ENCODE measurements around the gene FCN2. TPM values are rescaled to one million over a fixed set of nuclear protein-coding genes. Genes with fewer than 3 reads are reported as not detected.
A peak's percentile ranks its signal among the peaks of the same experiment; 100 is the strongest.
"Not testable (repeated sequence)": the region's sequence is repeated elsewhere in the genome, so short reads cannot be mapped to it uniquely, and the experiment has no call there.

The FCN2 gene
- total RNA-seq, 4 donors from 2014 or later: not detected

DNA sequence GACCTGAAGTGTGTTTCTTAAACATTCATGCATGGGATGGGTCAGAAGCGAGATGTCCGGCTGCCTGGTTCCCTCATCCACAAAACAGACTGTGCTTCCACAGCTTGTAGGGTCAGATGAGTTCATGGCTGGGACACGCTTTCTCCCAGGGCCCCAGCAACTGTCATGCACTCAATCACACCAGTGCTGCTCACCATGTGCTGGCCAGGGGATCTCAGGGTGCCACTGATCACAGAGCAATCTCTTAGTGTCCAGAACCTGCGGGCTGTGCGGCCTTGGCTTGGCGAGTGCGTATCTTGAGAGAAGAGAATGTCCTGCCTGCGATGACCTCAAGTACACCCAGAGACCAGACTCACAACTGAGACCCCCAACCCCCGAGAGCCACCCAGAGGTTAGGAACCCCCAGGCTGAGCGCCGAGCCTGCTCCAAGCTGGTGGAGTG, 26.0 kb upstream of the FCN2 start:
- H3K36me3 ChIP-seq: no peaks in the 10 kb centered on the region
- peak in 1 of 3 donors; percentile 23 for DNase-seq
- H3K4me3 ChIP-seq: no peak overlapping the region
- no peaks in the 10 kb centered on the region for H3K9me3 ChIP-seq
- TF ChIP-seq CTCF (IDR thresholded peaks at IDR 0.05) (no peak), POLR2A (IDR thresholded peaks at IDR 0.05) (no peak)
- no peaks in the 10 kb centered on the region for H3K27me3 ChIP-seq
- H3K27ac ChIP-seq: no peak overlapping the region
- H3K4me1 ChIP-seq: no peaks in the 10 kb centered on the region

DNA sequence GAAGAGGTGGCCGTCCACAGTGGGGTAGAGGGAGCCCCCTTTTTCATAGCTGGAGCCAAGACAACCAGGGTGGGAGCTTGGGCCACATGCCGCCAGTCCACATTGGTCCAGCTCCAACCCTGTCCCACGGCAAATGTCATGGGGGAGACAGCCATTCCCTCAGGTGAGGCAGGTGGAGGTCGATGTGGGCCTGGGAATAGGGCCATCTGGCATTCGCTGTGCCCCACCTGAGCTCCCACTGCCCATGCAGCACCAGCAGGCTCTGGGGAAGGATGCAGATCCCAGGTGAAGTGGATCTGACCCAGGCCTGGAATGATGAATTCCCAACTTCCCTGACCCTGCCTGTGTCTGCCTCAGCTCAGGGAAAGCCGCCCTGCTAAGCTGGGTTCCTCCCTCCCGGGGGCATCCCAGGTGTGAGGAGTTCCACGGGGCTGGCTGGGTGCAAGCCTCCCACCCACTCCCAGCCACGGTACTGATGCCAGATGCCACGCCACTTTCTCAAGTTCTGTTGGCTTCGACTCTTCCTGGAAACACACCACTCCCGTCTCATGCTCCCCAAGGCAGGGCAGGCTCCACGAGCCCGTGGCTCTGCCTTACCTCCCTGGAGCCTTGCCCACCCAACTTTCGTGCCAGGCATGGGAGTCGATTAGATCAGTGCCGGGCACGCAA, 25.2 kb upstream of the FCN2 start:
- peak in 1 of 3 donors; percentile 28 for DNase-seq

GRCh38 chr9:134855900-134856377, 24.7 kb upstream of the FCN2 start:
- Histone ChIP-seq H3K27me3 (no peaks in the 10 kb centered on the region), H3K36me3 (no peaks in the 10 kb centered on the region), H3K27ac (no peak overlapping the region), H3K4me3 (no peak overlapping the region), H3K4me1 (no peaks in the 10 kb centered on the region), H3K9me3 (no peaks in the 10 kb centered on the region)
- DNase-seq: peak in 1 of 3 donors; percentile 25
- TF ChIP-seq CTCF (IDR thresholded peaks at IDR 0.05): no peak
- TF ChIP-seq POLR2A (IDR thresholded peaks at IDR 0.05): no peak

More for the DNA sequence above, 25.2 kb upstream of the FCN2 start:
- H3K36me3 ChIP-seq: no peaks in the 10 kb centered on the region
- no peaks in the 10 kb centered on the region for H3K27me3 ChIP-seq
- no peaks in the 10 kb centered on the region for H3K4me1 ChIP-seq
- no peak overlapping the region for H3K27ac ChIP-seq
- H3K4me3 ChIP-seq: no peak overlapping the region
- H3K9me3 ChIP-seq: no peaks in the 10 kb centered on the region
- TF ChIP-seq CTCF (IDR thresholded peaks at IDR 0.05) (no peak), POLR2A (IDR thresholded peaks at IDR 0.05) (no peak)

DNA sequence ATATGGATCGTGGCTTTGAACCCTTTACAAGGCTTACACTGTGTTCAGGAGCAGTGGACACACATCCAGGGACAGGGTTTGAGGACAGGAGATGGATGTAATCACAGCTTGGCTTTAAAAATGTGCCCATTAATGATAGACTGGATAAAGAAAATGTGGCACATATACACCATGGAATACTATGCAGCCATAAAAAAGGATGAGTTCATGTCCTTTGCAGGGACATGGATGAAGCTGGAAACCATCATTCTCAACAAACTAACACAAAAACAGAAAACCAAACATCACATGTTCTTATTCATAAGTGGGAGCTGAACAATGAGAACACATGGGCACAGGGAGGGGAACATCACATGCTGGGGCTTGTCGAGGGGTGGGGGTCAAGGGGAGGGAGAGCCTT, 23.2 kb upstream of the FCN2 start:
- H3K27me3 ChIP-seq, H3K4me3 ChIP-seq, H3K9me3 ChIP-seq, H3K4me1 ChIP-seq, DNase-seq, H3K36me3 ChIP-seq, H3K27ac ChIP-seq: not testable (repeated sequence)

DNA sequence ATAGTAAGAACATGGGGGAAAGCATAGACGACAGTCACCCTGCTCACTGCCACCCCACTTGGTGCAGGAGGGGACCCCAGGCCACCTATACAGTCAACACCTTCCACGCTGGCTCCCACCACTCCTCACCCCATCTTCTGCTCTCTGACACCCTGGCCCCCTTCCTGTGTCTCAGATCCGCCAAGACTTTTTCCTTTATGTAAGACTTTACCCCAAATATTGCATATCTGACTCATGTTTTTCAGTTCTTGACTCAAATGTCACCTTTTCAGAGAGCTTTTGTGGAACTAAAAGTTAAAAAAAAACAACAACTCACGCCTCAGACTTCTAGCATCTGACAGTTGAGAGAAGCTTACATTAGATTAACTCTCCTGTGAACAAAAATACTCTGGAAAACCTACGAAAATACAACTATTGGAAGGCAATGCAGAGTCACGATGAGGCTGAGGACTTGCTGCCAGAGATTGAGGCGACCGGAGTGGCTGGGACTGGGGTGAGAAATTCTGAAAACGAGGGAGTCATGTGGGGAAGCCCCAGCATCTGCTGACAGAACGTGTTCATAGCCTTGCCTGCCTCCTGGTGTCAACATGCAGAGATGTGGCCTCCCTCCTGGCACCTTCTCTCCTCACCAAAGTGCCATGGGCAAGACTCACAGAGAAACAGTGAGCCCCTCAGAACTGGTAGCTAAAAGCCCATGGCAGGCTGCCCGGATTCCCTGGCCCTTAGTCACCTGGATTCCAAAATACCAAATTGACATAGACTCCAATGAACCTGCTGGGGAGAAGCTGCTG, 22.4 kb upstream of the FCN2 start:
- no peak overlapping the region for H3K4me3 ChIP-seq
- no peaks in the 10 kb centered on the region for H3K36me3 ChIP-seq
- no peak overlapping the region for H3K27ac ChIP-seq
- no peaks in the 10 kb centered on the region for H3K4me1 ChIP-seq
- no peaks in the 10 kb centered on the region for H3K9me3 ChIP-seq
- DNase-seq: peak in 1 of 3 donors; percentile 34
- no peaks in the 10 kb centered on the region for H3K27me3 ChIP-seq
- TF ChIP-seq CTCF (IDR thresholded peaks at IDR 0.05) (no peak), POLR2A (IDR thresholded peaks at IDR 0.05) (no peak)

GRCh38 chr9:134860510-134860909, 20.1 kb upstream of the FCN2 start:
- TF ChIP-seq POLR2A (IDR thresholded peaks at IDR 0.05) (no peak), CTCF (IDR thresholded peaks at IDR 0.05) (no peak)
- Histone ChIP-seq H3K9me3 (no peaks in the 10 kb centered on the region), H3K4me3 (no peak overlapping the region), H3K27ac (no peak overlapping the region), H3K36me3 (no peaks in the 10 kb centered on the region), H3K27me3 (no peaks in the 10 kb centered on the region), H3K4me1 (no peaks in the 10 kb centered on the region)
- no peak for DNase-seq

Data from Peyer's patch (tissue), 4 donors.